Panc1 (cell line): ENCODE results near the gene EEF1AKMT2. TPM values are rescaled to one million over a fixed set of nuclear protein-coding genes. Genes with fewer than 3 reads are reported as not detected.

ENCODE experiments used
- ATAC-seq: fragments of 200-7000 bp; cut with Tn5 transposase; 2 replicates; pipeline ENCODE4 v1.9.1; 2020; ENCODE audit warnings: mild to moderate bottlenecking, moderate library complexity
- Bru-seq: library from RNA; stranded (reverse); fragments of 400-500 nt; gene quantifications from one replicate; lab custom pipeline; 2021; lab: Mats Ljungman, UMichigan
- BruChase-seq, 2 experiments: library from RNA; stranded (reverse); fragments of 400-500 nt; gene quantifications; one replicate each; lab custom pipeline; 2021; lab: Mats Ljungman, UMichigan
- BruUV-seq: library from RNA; stranded (reverse); fragments of 400-500 nt; replicated peaks from 2 replicates; lab custom pipeline; 2021; lab: Mats Ljungman, UMichigan
- CTCF ChIA-PET: fragments of 300-600 bp; sonication (Branson Sonifier 250); formaldehyde crosslinking; loops from one replicate; lab custom pipeline; 2022; ENCODE audit warnings: antibody characterized with exemption; lab: Charles Lee
- POLR2A ChIA-PET: fragments of 300-600 bp; sonication (Branson Sonifier 250); formaldehyde crosslinking; loops from one replicate; lab custom pipeline; 2022; ENCODE audit warnings: antibody characterized with exemption; lab: Charles Lee
- DNase-seq: peaks from one replicate; pipeline ENCODE4 v3.0.0-alpha.2; 2010; ENCODE audit warnings: low read depth, low spot score
- H3K27ac ChIP-seq: 2 replicates; pipeline ENCODE4 v1.5.1; 2011; ENCODE audit warnings: mild to moderate bottlenecking, low read length, inconsistent platforms
- H3K27me3 ChIP-seq: fragments of 200-500 bp; sonication (Bioruptor generic); 2 replicates; pipeline ENCODE4 v1.6.0; 2014; ENCODE audit warnings: low read length, inconsistent platforms; ENCODE audit not compliant: control insufficient read depth, insufficient read depth
- H3K36me3 ChIP-seq: fragments of 200-500 bp; sonication (Bioruptor generic); 2 replicates; pipeline ENCODE4 v1.5.1; 2014; ENCODE audit warnings: inconsistent platforms, mild to moderate bottlenecking, low read length, moderate library complexity; ENCODE audit not compliant: control insufficient read depth, insufficient read depth
- H3K4me1 ChIP-seq: 2 replicates; pipeline ENCODE4 v1.5.1; 2011; ENCODE audit warnings: inconsistent platforms, mild to moderate bottlenecking, low read length, moderate library complexity; ENCODE audit not compliant: control insufficient read depth, insufficient read depth
- H3K4me3 ChIP-seq, 2 experiments: 2 replicates each; pipeline ENCODE4 v1.5.1; 2011 to 2012; ENCODE audit warnings: low read depth in 2 of 2, low read length in 2 of 2, mild to moderate bottlenecking in 2 of 2, inconsistent platforms in 1 of 2, moderate library complexity in 1 of 2
- H3K9me3 ChIP-seq: fragments of 200-500 bp; sonication (Bioruptor generic); 2 replicates; pipeline ENCODE4 v1.5.1; 2014; ENCODE audit warnings: low read depth, mild to moderate bottlenecking, inconsistent platforms, low read length, moderate library complexity; ENCODE audit not compliant: control insufficient read depth, insufficient read depth
- POLR2AphosphoS5 ChIP-seq: IDR thresholded peaks from 2 replicates; pipeline ENCODE4 v1.6.1; 2012; ENCODE audit warnings: mild to moderate bottlenecking, low read depth, low read length, moderate library complexity
- SIN3A ChIP-seq: IDR thresholded peaks from 2 replicates; pipeline ENCODE4 v1.6.1; 2012; ENCODE audit warnings: low read depth, mild to moderate bottlenecking, low read length, moderate library complexity, borderline replicate concordance; ENCODE audit not compliant: insufficient read depth
- TCF7L2 ChIP-seq: IDR thresholded peaks from 2 replicates; pipeline ENCODE4 v1.6.1; 2011; ENCODE audit warnings: mild to moderate bottlenecking, low read depth, low read length, inconsistent platforms
- in situ Hi-C: cut with HindIII; loops from 2 replicates; pipeline ENCODE4 v1.10.0; 2016; ENCODE audit warnings: low sequenced_read_pairs, low pct_unique_long_range_greater_than_20kb
- intact Hi-C: fragments of 100-400 bp; cut with micrococcal nuclease; formaldehyde crosslinking; loops from one replicate; pipeline ENCODE4 v1.10.0; 2022; ENCODE audit not compliant: unreplicated experiment
- long read RNA-seq: library from polyadenylated mRNA; unstranded; transcript quantifications from one replicate; pipeline ENCODE4 v2.0.0, GENCODE V29; 2021; ENCODE audit not compliant: unreplicated experiment
- polyA plus RNA-seq: library from polyadenylated mRNA; unstranded; fragments of >200 nt; gene quantifications from one replicate; pipeline ENCODE4 v1.2.1, GENCODE V29; 2012; ENCODE audit warnings: missing spikeins; ENCODE audit not compliant: insufficient read length
- total RNA-seq: library from RNA; stranded (reverse); gene quantifications from one replicate; pipeline ENCODE4 v1.2.1, GENCODE V29; 2021; ENCODE audit not compliant: unreplicated experiment
- TF ChIP-seq, protein P1 (sequence below), 2 experiments: IDR thresholded peaks; 2 replicates each; pipeline ENCODE4 v1.6.1; 2011 to 2012; ENCODE audit warnings: low read depth in 2 of 2, control low read depth in 1 of 2, low read length in 1 of 2, mild to moderate bottlenecking in 1 of 2, moderate library complexity in 1 of 2; ENCODE audit not compliant: insufficient read depth in 1 of 2
- TF ChIP-seq, protein P2 (sequence below): fragments of 450-650 bp; IDR thresholded peaks from 2 replicates; pipeline ENCODE4 v1.5.1; 2017; ENCODE audit warnings: mild to moderate bottlenecking

The EEF1AKMT2 gene
- total RNA-seq (39.2 TPM), Bru-seq, nascent RNA (percentile 96 among the genes with signal in this experiment), BruChase-seq, experiment 1, labeled RNA remaining after a 2-hour chase (percentile 99 among the genes with signal in this experiment), BruChase-seq, experiment 2, labeled RNA remaining after a 6-hour chase (percentile 99 among the genes with signal in this experiment)
- polyA plus RNA-seq, result 24.1 TPM
- long read RNA-seq, transcript EEF1AKMT2-202 (6 exons, 1,013 nt), result major isoform, 24 of 81 reads
- long read RNA-seq, transcript EEF1AKMT2-201 (7 exons, 1,462 nt), result minor isoform, 16 of 81 reads
- long read RNA-seq, transcript EEF1AKMT2-203 (7 exons, 3,587 nt), result minor isoform, 6 of 81 reads
- long read RNA-seq, partial matches to known transcripts, result 1 of 81 reads
- long read RNA-seq, other reads (novel, unspliced or antisense), result 34 of 81 reads

DNA sequence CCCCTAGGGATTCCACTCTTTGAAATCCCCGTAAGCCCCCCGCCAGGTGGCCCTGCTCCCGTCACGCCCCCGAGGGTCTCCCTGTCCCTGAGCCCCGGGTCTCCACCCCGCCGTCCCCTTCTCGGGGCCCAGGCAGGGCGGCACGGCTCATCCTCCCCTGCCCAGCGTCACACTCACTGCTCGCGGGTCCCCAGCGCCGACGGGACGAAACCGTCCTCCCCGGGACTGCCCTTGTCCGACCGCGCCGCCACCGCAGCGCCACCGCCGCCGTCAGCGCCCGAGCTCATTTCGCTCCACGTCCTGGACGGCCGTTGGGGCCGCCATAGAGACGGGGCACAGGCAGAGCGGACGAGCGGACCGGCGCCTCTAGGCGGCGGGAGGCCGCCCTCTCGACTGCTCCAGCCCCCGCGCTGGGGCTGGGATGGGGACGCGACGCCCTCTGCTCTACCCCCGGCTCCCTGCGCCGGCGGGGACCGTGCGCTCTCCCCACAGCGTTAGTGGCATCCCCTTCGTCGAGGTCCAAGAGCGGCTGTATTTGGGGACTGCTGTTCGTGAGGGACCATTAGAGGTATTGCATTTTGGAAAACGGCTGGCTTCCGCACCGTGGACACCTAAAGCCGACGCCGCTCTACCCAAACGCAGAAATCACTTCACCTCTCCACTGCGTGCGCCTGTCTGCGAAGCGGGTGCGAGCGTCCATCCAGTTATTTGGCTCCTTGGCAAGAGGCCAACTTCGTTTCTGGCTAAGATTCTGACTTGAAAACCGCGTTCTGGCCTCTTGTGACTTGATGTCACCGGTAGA is at the start of gene EEF1AKMT2:
Gene EEF1AKMT2 (minus strand): TSS at position 341 of the 802 bp plus-strand sequence. CDS start 54 bp downstream, at position 287.
- no peaks in the 10 kb centered on the region for H3K9me3 ChIP-seq
- ChIA-PET CTCF (interaction anchor here (0.5 to 0.6 kb wide), 3 partner anchors 46 to 98 kb away, joined by 4 to 12 read pairs (median 4); no protein-coding TSS in a partner anchor), POLR2A (interaction anchor here (0.6 to 0.7 kb wide), 4 partner anchors 13 to 136 kb away, joined by 4 to 10 read pairs (median 6); no protein-coding TSS in a partner anchor)
- intact Hi-C loops, result no loop called here
- H3K27me3 ChIP-seq, result no peaks in the 10 kb centered on the region
- peak; percentile 23; the same call in 1 of the 2 replicates for TF ChIP-seq TCF7L2
- TF ChIP-seq POLR2AphosphoS5, result peak; percentile 87
- TF ChIP-seq, protein P1, sequence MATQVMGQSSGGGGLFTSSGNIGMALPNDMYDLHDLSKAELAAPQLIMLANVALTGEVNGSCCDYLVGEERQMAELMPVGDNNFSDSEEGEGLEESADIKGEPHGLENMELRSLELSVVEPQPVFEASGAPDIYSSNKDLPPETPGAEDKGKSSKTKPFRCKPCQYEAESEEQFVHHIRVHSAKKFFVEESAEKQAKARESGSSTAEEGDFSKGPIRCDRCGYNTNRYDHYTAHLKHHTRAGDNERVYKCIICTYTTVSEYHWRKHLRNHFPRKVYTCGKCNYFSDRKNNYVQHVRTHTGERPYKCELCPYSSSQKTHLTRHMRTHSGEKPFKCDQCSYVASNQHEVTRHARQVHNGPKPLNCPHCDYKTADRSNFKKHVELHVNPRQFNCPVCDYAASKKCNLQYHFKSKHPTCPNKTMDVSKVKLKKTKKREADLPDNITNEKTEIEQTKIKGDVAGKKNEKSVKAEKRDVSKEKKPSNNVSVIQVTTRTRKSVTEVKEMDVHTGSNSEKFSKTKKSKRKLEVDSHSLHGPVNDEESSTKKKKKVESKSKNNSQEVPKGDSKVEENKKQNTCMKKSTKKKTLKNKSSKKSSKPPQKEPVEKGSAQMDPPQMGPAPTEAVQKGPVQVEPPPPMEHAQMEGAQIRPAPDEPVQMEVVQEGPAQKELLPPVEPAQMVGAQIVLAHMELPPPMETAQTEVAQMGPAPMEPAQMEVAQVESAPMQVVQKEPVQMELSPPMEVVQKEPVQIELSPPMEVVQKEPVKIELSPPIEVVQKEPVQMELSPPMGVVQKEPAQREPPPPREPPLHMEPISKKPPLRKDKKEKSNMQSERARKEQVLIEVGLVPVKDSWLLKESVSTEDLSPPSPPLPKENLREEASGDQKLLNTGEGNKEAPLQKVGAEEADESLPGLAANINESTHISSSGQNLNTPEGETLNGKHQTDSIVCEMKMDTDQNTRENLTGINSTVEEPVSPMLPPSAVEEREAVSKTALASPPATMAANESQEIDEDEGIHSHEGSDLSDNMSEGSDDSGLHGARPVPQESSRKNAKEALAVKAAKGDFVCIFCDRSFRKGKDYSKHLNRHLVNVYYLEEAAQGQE (IDR thresholded peaks at IDR 0.05; ENCODE audit: insufficient read depth in 1 of 2, low read depth in 2 of 2, low read length in 1 of 2), result no peak
- TF ChIP-seq, protein P2, sequence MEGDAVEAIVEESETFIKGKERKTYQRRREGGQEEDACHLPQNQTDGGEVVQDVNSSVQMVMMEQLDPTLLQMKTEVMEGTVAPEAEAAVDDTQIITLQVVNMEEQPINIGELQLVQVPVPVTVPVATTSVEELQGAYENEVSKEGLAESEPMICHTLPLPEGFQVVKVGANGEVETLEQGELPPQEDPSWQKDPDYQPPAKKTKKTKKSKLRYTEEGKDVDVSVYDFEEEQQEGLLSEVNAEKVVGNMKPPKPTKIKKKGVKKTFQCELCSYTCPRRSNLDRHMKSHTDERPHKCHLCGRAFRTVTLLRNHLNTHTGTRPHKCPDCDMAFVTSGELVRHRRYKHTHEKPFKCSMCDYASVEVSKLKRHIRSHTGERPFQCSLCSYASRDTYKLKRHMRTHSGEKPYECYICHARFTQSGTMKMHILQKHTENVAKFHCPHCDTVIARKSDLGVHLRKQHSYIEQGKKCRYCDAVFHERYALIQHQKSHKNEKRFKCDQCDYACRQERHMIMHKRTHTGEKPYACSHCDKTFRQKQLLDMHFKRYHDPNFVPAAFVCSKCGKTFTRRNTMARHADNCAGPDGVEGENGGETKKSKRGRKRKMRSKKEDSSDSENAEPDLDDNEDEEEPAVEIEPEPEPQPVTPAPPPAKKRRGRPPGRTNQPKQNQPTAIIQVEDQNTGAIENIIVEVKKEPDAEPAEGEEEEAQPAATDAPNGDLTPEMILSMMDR, result no peak; the same call in 1 of the 2 replicates
- peak; percentile 87; the same call in 1 of the 2 replicates for TF ChIP-seq SIN3A
- H3K36me3 ChIP-seq, result peaks cover 15% of the 10 kb centered on the region
- H3K4me3 ChIP-seq, result peak within 1 kb of the TSS; percentile 80 to 100
- in situ Hi-C loops, result no loop called here
- peak; percentile 47 for DNase-seq
- H3K4me1 ChIP-seq, result peaks cover 7% of the 10 kb centered on the region; the same call in 1 of the 2 replicates
- peak; percentile 99 for ATAC-seq
- BruUV-seq, result no TSS peak
- peak within 1 kb of the TSS; percentile 94 for H3K27ac ChIP-seq

DNA sequence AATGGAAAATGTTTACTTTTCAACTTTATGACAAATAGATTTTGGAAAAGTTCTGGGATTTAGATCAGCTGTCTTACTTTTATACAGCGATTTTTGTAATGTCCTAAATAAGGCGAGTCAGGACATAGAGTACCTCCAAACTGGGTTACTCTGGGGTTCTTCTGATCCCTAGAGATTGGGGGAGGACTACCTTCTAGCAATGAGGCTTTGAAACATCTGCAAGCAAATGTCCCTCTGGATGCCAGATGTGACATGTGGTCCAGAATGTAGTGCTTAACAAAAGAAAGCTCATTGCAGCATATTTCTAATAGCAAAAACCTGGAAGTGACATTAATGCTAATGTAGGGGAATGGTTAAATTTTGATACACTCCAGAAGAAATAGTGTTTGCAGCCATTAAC is 46.0 kb upstream of the EEF1AKMT2 start:
- TF ChIP-seq POLR2AphosphoS5 (no peak), TCF7L2 (no peak), SIN3A (no peak)
- TF ChIP-seq, protein P2, result no peak
- TF ChIP-seq, protein P1 (IDR thresholded peaks at IDR 0.05; ENCODE audit: insufficient read depth in 1 of 2, low read depth in 2 of 2, low read length in 1 of 2), result no peak

More for the DNA sequence above, 46.0 kb upstream of the EEF1AKMT2 start:
- H3K4me1 ChIP-seq, result no peaks in the 10 kb centered on the region
- ChIA-PET CTCF (no interaction called here), POLR2A (interaction anchor here (0.6 kb wide), 1 partner anchor 192 kb away, joined by 11 read pairs; no protein-coding TSS in a partner anchor)
- in situ Hi-C loops (no loop called here), intact Hi-C loops (no loop called here)
- H3K27me3 ChIP-seq, result no peaks in the 10 kb centered on the region
- no peak overlapping the region for H3K4me3 ChIP-seq
- H3K9me3 ChIP-seq, result no peaks in the 10 kb centered on the region
- ATAC-seq (no peak), DNase-seq (no peak)
- BruUV-seq, result no TSS peak
- peaks cover 20% of the 10 kb centered on the region; the same call in 1 of the 2 replicates for H3K36me3 ChIP-seq
- H3K27ac ChIP-seq, result no peak overlapping the region
